Caco-2 (cell line): ENCODE measurements around the gene RBMS2. TPM values are rescaled to one million over a fixed set of nuclear protein-coding genes. Genes with fewer than 3 reads are reported as not detected.

Experiments
- BruUV-seq: library from RNA; stranded (reverse); fragments of 400-500 nt; replicated peaks from 2 replicates; lab custom pipeline; 2021; lab: Mats Ljungman, UMichigan
- CTCF ChIA-PET: fragments of 300-600 bp; sonication (Branson Sonifier 250); formaldehyde crosslinking; loops from one replicate; lab custom pipeline; 2022; ENCODE audit warnings: antibody characterized with exemption; lab: Charles Lee
- POLR2A ChIA-PET: fragments of 300-600 bp; sonication (Branson Sonifier 250); formaldehyde crosslinking; loops from one replicate; lab custom pipeline; 2022; ENCODE audit warnings: antibody characterized with exemption; lab: Charles Lee
- DNase-seq, 2 experiments: peaks; one replicate each; pipeline versions ENCODE4 v3.0.0 to v3.0.0-alpha.2; 2020 to 2022
- H3K27me3 ChIP-seq: replicated peaks from 2 replicates; pipeline ENCODE4 v1.6.0; 2011; ENCODE audit warnings: low read length; ENCODE audit not compliant: control insufficient read depth, insufficient read depth
- H3K36me3 ChIP-seq: 2 replicates; pipeline ENCODE4 v1.5.1; 2011; ENCODE audit warnings: low read length; ENCODE audit not compliant: control insufficient read depth, insufficient read depth
- H3K4me1 ChIP-seq: fragments of 250-450 bp; sonication (Bioruptor Pico); 2 replicates; pipeline ENCODE4 v1.5.1; 2020; ENCODE audit warnings: mild to moderate bottlenecking
- H3K4me3 ChIP-seq: 2 replicates; pipeline ENCODE4 v1.5.1; 2011; ENCODE audit warnings: low read depth, mild to moderate bottlenecking, control low read depth, low read length
- H3K9me3 ChIP-seq: fragments of 250-450 bp; sonication (Bioruptor Pico); 2 replicates; pipeline ENCODE4 v1.5.1; 2020; ENCODE audit warnings: mild to moderate bottlenecking, moderate library complexity
- H3K27ac Mint-ChIP-seq: one replicate; pipeline ENCODE4 v1.8.0; 2022; ENCODE audit warnings: mixed read lengths; ENCODE audit not compliant: unreplicated experiment
- H3K27me3 Mint-ChIP-seq: one replicate; pipeline ENCODE4 v1.8.0; 2022; ENCODE audit warnings: mixed read lengths; ENCODE audit not compliant: insufficient read depth, unreplicated experiment
- H3K36me3 Mint-ChIP-seq: one replicate; pipeline ENCODE4 v1.8.0; 2022; ENCODE audit warnings: mild to moderate bottlenecking, mixed read lengths; ENCODE audit not compliant: insufficient read depth, unreplicated experiment
- H3K4me1 Mint-ChIP-seq: one replicate; pipeline ENCODE4 v1.8.0; 2022; ENCODE audit warnings: low read depth, mixed read lengths; ENCODE audit not compliant: unreplicated experiment
- H3K4me3 Mint-ChIP-seq: one replicate; pipeline ENCODE4 v1.8.0; 2022; ENCODE audit warnings: mild to moderate bottlenecking, moderate library complexity, mixed read lengths; ENCODE audit not compliant: unreplicated experiment
- H3K9me3 Mint-ChIP-seq: one replicate; pipeline ENCODE4 v1.8.0; 2022; ENCODE audit warnings: mixed read lengths; ENCODE audit not compliant: unreplicated experiment
- intact Hi-C: fragments of 100-400 bp; cut with micrococcal nuclease; formaldehyde crosslinking; loops from one replicate; pipeline ENCODE4 v1.10.0; 2022; ENCODE audit not compliant: unreplicated experiment
- total RNA-seq: library from RNA; stranded (reverse); gene quantifications from 2 replicates; pipeline ENCODE4 v1.2.3, GENCODE V29; 2022
- TF ChIP-seq, protein P1 (sequence below), 2 experiments: fragments of 200-600 bp in 1 of 2; IDR thresholded peaks; 1 replicate in 1 of 2; 2 replicates in 1 of 2; pipeline versions ENCODE4 v1.5.1 to v1.8.0; 2011 to 2022; ENCODE audit warnings: antibody characterized with exemption in 1 of 2, control low read depth in 1 of 2, inconsistent platforms in 1 of 2, low read depth in 1 of 2, low read length in 1 of 2, mild to moderate bottlenecking in 1 of 2, moderate library complexity in 1 of 2; ENCODE audit not compliant: insufficient read depth in 1 of 2, severe bottlenecking in 1 of 2, unreplicated experiment in 1 of 2

Gene RBMS2
- total RNA-seq, 1 experiment from 2014 or later = 39.5 TPM

DNA sequence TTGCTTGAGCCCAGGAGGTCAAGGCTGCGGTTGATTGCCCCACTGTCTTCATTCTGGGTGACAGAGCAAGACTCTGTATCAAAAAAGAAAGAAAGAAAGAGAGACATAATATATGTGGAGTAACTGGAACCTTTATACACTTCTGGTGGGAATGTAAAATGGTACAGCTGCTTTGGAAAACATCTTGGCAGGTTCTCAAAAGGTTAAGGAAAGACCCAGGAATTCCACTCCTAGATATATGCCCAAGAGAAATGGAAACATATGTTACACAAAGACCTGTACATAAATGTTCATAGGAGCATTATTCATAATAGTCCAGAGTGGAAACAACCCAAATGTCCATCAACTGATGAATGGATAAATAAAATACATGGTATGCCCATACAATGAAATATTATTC lies 7.2 kb downstream of the RBMS2 start:
- Mint-ChIP-seq H3K4me3 (no peak overlapping the region), H3K27ac (peak overlapping the region; percentile 92), H3K4me1 (peaks cover 12% of the 10 kb centered on the region), H3K9me3 (no peaks in the 10 kb centered on the region), H3K27me3 (no peaks in the 10 kb centered on the region), H3K36me3 (no peaks in the 10 kb centered on the region)
- no peak for DNase-seq
- ChIA-PET POLR2A (no interaction called here), CTCF (no interaction called here)
- BruUV-seq = no TSS peak
- Histone ChIP-seq H3K9me3 (no peaks in the 10 kb centered on the region), H3K36me3 (no peaks in the 10 kb centered on the region), H3K4me3 (no peak overlapping the region), H3K4me1 (peaks cover 30% of the 10 kb centered on the region), H3K27me3 (no peaks in the 10 kb centered on the region)
- intact Hi-C loops = no loop called here
- TF ChIP-seq, protein P1, sequence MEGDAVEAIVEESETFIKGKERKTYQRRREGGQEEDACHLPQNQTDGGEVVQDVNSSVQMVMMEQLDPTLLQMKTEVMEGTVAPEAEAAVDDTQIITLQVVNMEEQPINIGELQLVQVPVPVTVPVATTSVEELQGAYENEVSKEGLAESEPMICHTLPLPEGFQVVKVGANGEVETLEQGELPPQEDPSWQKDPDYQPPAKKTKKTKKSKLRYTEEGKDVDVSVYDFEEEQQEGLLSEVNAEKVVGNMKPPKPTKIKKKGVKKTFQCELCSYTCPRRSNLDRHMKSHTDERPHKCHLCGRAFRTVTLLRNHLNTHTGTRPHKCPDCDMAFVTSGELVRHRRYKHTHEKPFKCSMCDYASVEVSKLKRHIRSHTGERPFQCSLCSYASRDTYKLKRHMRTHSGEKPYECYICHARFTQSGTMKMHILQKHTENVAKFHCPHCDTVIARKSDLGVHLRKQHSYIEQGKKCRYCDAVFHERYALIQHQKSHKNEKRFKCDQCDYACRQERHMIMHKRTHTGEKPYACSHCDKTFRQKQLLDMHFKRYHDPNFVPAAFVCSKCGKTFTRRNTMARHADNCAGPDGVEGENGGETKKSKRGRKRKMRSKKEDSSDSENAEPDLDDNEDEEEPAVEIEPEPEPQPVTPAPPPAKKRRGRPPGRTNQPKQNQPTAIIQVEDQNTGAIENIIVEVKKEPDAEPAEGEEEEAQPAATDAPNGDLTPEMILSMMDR (IDR thresholded peaks at IDR 0.05; ENCODE audit: insufficient read depth in 1 of 2, low read depth in 1 of 2, low read length in 1 of 2, severe bottlenecking in 1 of 2, unreplicated experiment in 1 of 2) = no peak

DNA sequence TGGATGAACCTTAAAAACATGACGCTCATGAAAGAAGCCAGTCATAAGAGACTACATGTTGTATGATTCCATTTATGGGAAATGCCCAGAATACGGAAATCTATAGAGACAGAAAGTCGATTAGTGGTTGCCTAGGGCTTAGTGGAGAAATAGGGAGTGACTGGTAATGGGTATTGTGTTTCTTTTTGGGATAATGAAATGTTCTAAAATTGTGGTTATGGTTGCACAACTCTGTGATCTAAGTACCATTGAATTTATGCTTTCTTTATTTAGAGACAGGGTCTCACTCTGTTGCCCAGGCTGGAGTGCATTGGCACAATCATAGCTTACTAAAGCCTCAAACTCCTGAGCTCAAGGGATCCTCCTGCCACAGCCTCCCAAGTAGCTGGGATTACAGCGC lies 8.0 kb downstream of the RBMS2 start:
- intact Hi-C loops = no loop called here
- ChIA-PET CTCF (no interaction called here), POLR2A (no interaction called here)
- Histone ChIP-seq H3K27me3 (no peaks in the 10 kb centered on the region), H3K4me3 (no peak overlapping the region), H3K9me3 (no peaks in the 10 kb centered on the region), H3K4me1 (peaks cover 27% of the 10 kb centered on the region), H3K36me3 (no peaks in the 10 kb centered on the region)
- no peak overlapping the region for H3K4me3 Mint-ChIP-seq
- H3K27ac Mint-ChIP-seq = peak overlapping the region; percentile 13
- no TSS peak for BruUV-seq
- H3K27me3 Mint-ChIP-seq = no peaks in the 10 kb centered on the region
- H3K4me1 Mint-ChIP-seq = peaks cover 12% of the 10 kb centered on the region
- TF ChIP-seq, protein P1 (IDR thresholded peaks at IDR 0.05; ENCODE audit: insufficient read depth in 1 of 2, low read depth in 1 of 2, low read length in 1 of 2, severe bottlenecking in 1 of 2, unreplicated experiment in 1 of 2) = no peak
- no peaks in the 10 kb centered on the region for H3K9me3 Mint-ChIP-seq
- DNase-seq = no peak
- peaks cover 1% of the 10 kb centered on the region for H3K36me3 Mint-ChIP-seq

DNA sequence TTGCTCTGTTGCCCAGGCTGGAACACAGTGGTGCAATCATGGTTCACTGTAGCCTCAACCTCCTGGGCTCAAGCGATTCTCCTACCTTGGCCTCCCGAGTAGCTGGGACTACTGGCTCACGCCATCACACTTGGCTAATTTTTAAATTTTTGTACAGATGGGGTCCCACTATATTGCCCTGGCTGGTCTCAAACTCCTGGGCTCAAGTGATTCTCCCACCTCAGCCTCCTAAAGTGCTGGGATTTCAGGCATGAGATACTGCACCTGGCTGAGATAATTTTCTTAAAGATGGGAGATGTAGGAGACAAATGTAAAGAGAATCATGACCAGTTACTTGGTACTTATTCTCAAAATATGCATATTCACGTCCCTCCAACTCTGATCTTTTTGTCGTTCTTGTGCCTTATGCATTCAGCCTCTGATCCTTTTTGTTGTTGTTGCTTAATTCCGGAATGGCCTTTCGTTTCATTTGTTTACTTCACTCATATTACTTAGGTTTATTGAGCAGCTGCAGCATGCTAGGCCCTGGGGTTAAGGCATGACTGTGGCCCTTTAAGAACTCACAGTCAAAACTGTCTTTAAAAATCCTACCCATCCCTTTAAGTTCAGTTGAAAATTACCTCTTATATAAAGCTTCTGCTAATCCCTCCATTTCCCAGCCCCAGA lies 8.9 kb downstream of the RBMS2 start:
- DNase-seq = no peak
- Histone ChIP-seq H3K4me3 (no peak overlapping the region), H3K27me3 (no peaks in the 10 kb centered on the region), H3K36me3 (no peaks in the 10 kb centered on the region), H3K9me3 (no peaks in the 10 kb centered on the region), H3K4me1 (peaks cover 24% of the 10 kb centered on the region)
- TF ChIP-seq, protein P1 (IDR thresholded peaks at IDR 0.05; ENCODE audit: insufficient read depth in 1 of 2, low read depth in 1 of 2, low read length in 1 of 2, severe bottlenecking in 1 of 2, unreplicated experiment in 1 of 2) = no peak
- peaks cover 12% of the 10 kb centered on the region for H3K4me1 Mint-ChIP-seq
- ChIA-PET POLR2A (no interaction called here), CTCF (interaction anchor here (0.6 kb wide), 1 partner anchor 241 kb away, joined by 3 read pairs; no protein-coding TSS in a partner anchor)
- no peaks in the 10 kb centered on the region for H3K9me3 Mint-ChIP-seq
- H3K4me3 Mint-ChIP-seq = no peak overlapping the region
- no peak overlapping the region for H3K27ac Mint-ChIP-seq
- peaks cover 10% of the 10 kb centered on the region for H3K36me3 Mint-ChIP-seq
- H3K27me3 Mint-ChIP-seq = no peaks in the 10 kb centered on the region
- BruUV-seq = no TSS peak
- intact Hi-C loops = no loop called here
